Measurements from ENCODE around the gene PLAGL2. TPM values are rescaled to one million over a fixed set of nuclear protein-coding genes. Genes with fewer than 3 reads are reported as not detected.

Gene PLAGL2
- total and polyA plus RNA-seq, 2 experiments from 2014 or later: 13.2 to 28.2 TPM

GRCh38 chr20:32142991-32143390, 64.6 kb downstream of the PLAGL2 start:
- no peak overlapping the region for H2AFZ ChIP-seq
- no peak overlapping the region for H3K4me3 ChIP-seq
- no peak overlapping the region for H3K27ac ChIP-seq (ENCODE audit: low read depth)
- Mint-ChIP-seq H3K4me3 (no peak overlapping the region), H3K36me3 (ENCODE audit: low read depth) (peaks cover 84% of the 10 kb centered on the region), H3K27me3 (ENCODE audit: insufficient read depth, low read depth, poor library complexity) (peaks cover 2% of the 10 kb centered on the region), H3K4me1 (no peaks in the 10 kb centered on the region), H3K9me3 (no peaks in the 10 kb centered on the region; the same call in 2 of the 3 replicates), H3K27ac (no peak overlapping the region)
- H3F3A ChIP-seq (replicated peaks; ENCODE audit: low read depth): 0 out of 2 replicates have a peak, but pooled peaks cover 2% of the 10 kb centered on the region
- DNase-seq (ENCODE audit: low spot score) (no peak), ATAC-seq (no peak)
- no peaks in the 10 kb centered on the region for H3K4me1 ChIP-seq (ENCODE audit: insufficient read depth)
- TF ChIP-seq ZNF462 (CRISPR knock-in tag; IDR thresholded peaks at IDR 0.05) (no peak), CTCF (conservative IDR thresholded peaks at IDR 0.05; ENCODE audit: low read depth in 2 of 2) (no peak), EZH2 (IDR thresholded peaks at IDR 0.05; ENCODE audit: low read depth, unreplicated experiment) (no peak), EZH2phosphoT487 (IDR thresholded peaks at IDR 0.05; ENCODE audit: unreplicated experiment) (no peak), STAT1 (IDR thresholded peaks at IDR 0.05; ENCODE audit: unreplicated experiment) (no peak), ETS1 (IDR thresholded peaks at IDR 0.05) (no peak), NANOG (IDR thresholded peaks at IDR 0.05; ENCODE audit: borderline replicate concordance) (no peak), ZNF331 (CRISPR knock-in tag; IDR thresholded peaks at IDR 0.05; ENCODE audit: low read depth) (no peak), POLR2AphosphoS5 (IDR thresholded peaks at IDR 0.05; ENCODE audit: low read depth) (no peak), REST (IDR thresholded peaks at IDR 0.05; ENCODE audit: unreplicated experiment) (no peak), ZNF114 (CRISPR knock-in tag; IDR thresholded peaks at IDR 0.05) (no peak), JUNB (IDR thresholded peaks at IDR 0.05; ENCODE audit: unreplicated experiment) (no peak), CREB1 (CRISPR knock-in tag; IDR thresholded peaks at IDR 0.05; ENCODE audit: low read depth) (no peak)
- no peak overlapping the region for H3K4me2 ChIP-seq
- no peaks in the 10 kb centered on the region for H3K9me2 ChIP-seq (ENCODE audit: insufficient read depth)
- H3K79me2 ChIP-seq (replicated peaks; ENCODE audit: insufficient read depth): no peaks in the 10 kb centered on the region
- no peaks in the 10 kb centered on the region for H3K27me3 ChIP-seq (ENCODE audit: insufficient read depth)
- peaks cover 77% of the 10 kb centered on the region for H3K36me3 ChIP-seq (ENCODE audit: insufficient read depth)
- H4K20me1 ChIP-seq (replicated peaks; ENCODE audit: insufficient read depth): peaks cover 32% of the 10 kb centered on the region

Data from GM23338 (cell line).